GM12878 (cell line): ENCODE results near the gene TMIGD3. TPM values are rescaled to one million over a fixed set of nuclear protein-coding genes. Genes with fewer than 3 reads are reported as not detected.

Source experiments
- ATAC-seq: fragments of 200-7000 bp; cut with Tn5 transposase; 3 replicates; pipeline ENCODE4 v1.9.1; 2020; ENCODE audit warnings: mild to moderate bottlenecking, moderate library complexity
- BruUV-seq: library from RNA; stranded (reverse); fragments of 400-500 nt; replicated peaks from 2 replicates; lab custom pipeline; 2021; lab: Mats Ljungman, UMichigan
- CTCF ChIA-PET: fragments of 300-600 bp; sonication (Branson Sonifier 250); formaldehyde crosslinking; extraction: SDS; loops from one replicate; lab custom pipeline; 2021; ENCODE audit warnings: inconsistent platforms; lab: Yijun Ruan, JAX
- POLR2A ChIA-PET: fragments of 350-600 bp; formaldehyde crosslinking; extraction: SDS; loops from one replicate; lab custom pipeline; 2021; ENCODE audit warnings: inconsistent platforms; lab: Charles Lee
- RAD21 ChIA-PET: fragments of 300-600 bp; sonication (Branson Sonifier 250); formaldehyde crosslinking; loops from one replicate; lab custom pipeline; 2023; ENCODE audit warnings: antibody characterized with exemption; ENCODE audit not compliant: unreplicated experiment; lab: Charles Lee
- SMC1A ChIA-PET: fragments of 300-600 bp; sonication (Branson Sonifier 250); formaldehyde crosslinking; loops from one replicate; lab custom pipeline; 2023; ENCODE audit not compliant: unreplicated experiment, uncharacterized antibody; lab: Charles Lee
- DNase-seq: peaks from one replicate; pipeline ENCODE4 v3.0.0-alpha.2; 2011; ENCODE audit warnings: low read depth, low spot score
- FAIRE-seq: peaks from 3 replicates; lab custom pipeline; 2011; peaks lifted over from hg19 to GRCh38; lab: Jason Lieb, UNC
- H2AFZ ChIP-seq: 2 replicates; pipeline ENCODE4 v1.6.0; 2011; ENCODE audit warnings: low read depth, low read length, control low read depth; ENCODE audit not compliant: control insufficient read depth
- H3K27ac ChIP-seq: 2 replicates; pipeline ENCODE4 v1.5.1; 2011; ENCODE audit warnings: control low read depth; ENCODE audit not compliant: control insufficient read depth, insufficient read depth
- H3K27me3 ChIP-seq, 2 experiments: replicated peaks in 1 of 2; 2 replicates each; pipeline versions ENCODE4 v1.6.0 to v1.6.1; 2011; ENCODE audit warnings: low read length in 1 of 2; ENCODE audit not compliant: control insufficient read depth in 2 of 2, insufficient read depth in 2 of 2
- H3K36me3 ChIP-seq, 2 experiments: 2 replicates each; pipeline ENCODE4 v1.5.1; 2011; ENCODE audit warnings: low read length in 1 of 2; ENCODE audit not compliant: control insufficient read depth in 2 of 2, insufficient read depth in 2 of 2
- H3K4me1 ChIP-seq: 2 replicates; pipeline ENCODE4 v1.6.1; 2011; ENCODE audit warnings: mild to moderate bottlenecking, low read length, moderate library complexity, mixed read lengths; ENCODE audit not compliant: control insufficient read depth, insufficient read depth
- H3K4me2 ChIP-seq: 2 replicates; pipeline ENCODE4 v1.6.0; 2011; ENCODE audit warnings: control low read depth; ENCODE audit not compliant: control insufficient read depth, insufficient read depth
- H3K4me3 ChIP-seq: fragments of 200-600 bp; sonication (generic); 2 replicates; pipeline ENCODE4 v1.5.1; 2016
- H3K79me2 ChIP-seq: 2 replicates; pipeline ENCODE4 v1.6.0; 2011; ENCODE audit warnings: low read length; ENCODE audit not compliant: control insufficient read depth, insufficient read depth
- H3K9ac ChIP-seq: 2 replicates; pipeline ENCODE4 v1.8.0; 2011; ENCODE audit warnings: low read length, control low read depth, mixed read lengths; ENCODE audit not compliant: control insufficient read depth, insufficient read depth
- H3K9me3 ChIP-seq: replicated peaks from 3 replicates; pipeline ENCODE4 v1.5.1; 2011; ENCODE audit warnings: mild to moderate bottlenecking, low read length; ENCODE audit not compliant: control insufficient read depth, insufficient read depth
- H4K20me1 ChIP-seq: 2 replicates; pipeline ENCODE4 v1.6.0; 2011; ENCODE audit not compliant: control insufficient read depth, insufficient read depth
- ASH2L ChIP-seq: fragments of 300-600, 200-600 bp; sonication (generic); IDR thresholded peaks from 2 replicates; pipeline ENCODE4 v1.6.1; 2017; ENCODE audit warnings: low read depth, mild to moderate bottlenecking, borderline replicate concordance
- CHD4 ChIP-seq: fragments of 200-600 bp; sonication (generic); IDR thresholded peaks from 2 replicates; pipeline ENCODE4 v1.6.1; 2016; ENCODE audit warnings: mild to moderate bottlenecking
- EP300 ChIP-seq, 2 experiments: fragments of 150-350 bp in 1 of 2; IDR thresholded peaks; 2 replicates each; pipeline ENCODE4 v1.6.1; 2011 to 2012; ENCODE audit warnings: low read depth in 2 of 2, low read length in 2 of 2, borderline replicate concordance in 1 of 2, improper control_type of control experiment in 1 of 2, inconsistent platforms in 1 of 2; ENCODE audit not compliant: control insufficient read depth in 1 of 2
- HDAC2 ChIP-seq: fragments of 200-600 bp; sonication (generic); IDR thresholded peaks from 2 replicates; pipeline ENCODE4 v1.6.1; 2017
- JUNB ChIP-seq: IDR thresholded peaks from 2 replicates; pipeline ENCODE4 v1.6.1; 2016; ENCODE audit warnings: antibody characterized with exemption, mild to moderate bottlenecking
- NR2C1 ChIP-seq: fragments of 450-650 bp; IDR thresholded peaks from 2 replicates; pipeline ENCODE4 v1.6.1; 2017; ENCODE audit warnings: antibody characterized with exemption, mild to moderate bottlenecking, moderate library complexity
- NR2F1 ChIP-seq: fragments of 450-650 bp; conservative IDR thresholded peaks from 2 replicates; pipeline ENCODE4 v1.6.1; 2017; ENCODE audit warnings: mild to moderate bottlenecking
- POLR2A ChIP-seq: IDR thresholded peaks from 2 replicates; pipeline ENCODE4 v1.6.1; 2011; ENCODE audit warnings: low read depth, mild to moderate bottlenecking, low read length
- RCOR1 ChIP-seq: conservative IDR thresholded peaks from 2 replicates; pipeline ENCODE4 v1.6.1; 2012; ENCODE audit warnings: low read depth, low read length, improper control_type of control experiment
- SMAD5 ChIP-seq: IDR thresholded peaks from 2 replicates; pipeline ENCODE4 v1.6.1; 2016; ENCODE audit warnings: antibody characterized with exemption, low read depth
- YY1 ChIP-seq: IDR thresholded peaks from 2 replicates; pipeline ENCODE4 v1.6.1; 2011; ENCODE audit warnings: low read depth, mild to moderate bottlenecking, low read length
- whole genome bisulfite sequencing: methylation state at CpG from one replicate; pipeline ENCODE4 v1.1.6; 2016; ENCODE audit warnings: low lambda C conversion rate; ENCODE audit not compliant: insufficient replicate concordance, insufficient coverage; ENCODE audit errors: missing lambda C conversion rate; 5-methylcytosine and 5-hydroxymethylcytosine counted together
- in situ Hi-C: fragments of 300-500 bp; cut with MboI; formaldehyde crosslinking; loops from 9 replicates; pipeline ENCODE4 v1.14.3; 2018; ENCODE audit warnings: mixed read lengths
- intact Hi-C: fragments of 100-400 bp; cut with micrococcal nuclease; formaldehyde crosslinking; loops from one replicate; pipeline ENCODE4 v1.14.2; 2022; ENCODE audit not compliant: unreplicated experiment
- polyA plus RNA-seq, 11 experiments: library from polyadenylated mRNA; depleted of rRNA in 4 of 11; unstranded in 6 of 11; stranded (reverse) in 5 of 11; fragments of >200 nt; fragmentation: Nextera tagmentation in 4 of 11; fragmentation: Illumina TruSeq in 1 of 11; extraction: Ambion mirVana in 4 of 11; extraction: Trizol in 1 of 11; gene quantifications; 1 replicate in 1 of 11; 2 replicates in 10 of 11; pipeline versions ENCODE4 v1.2.1 to v1.2.3, GENCODE V29; 2011 to 2016; ENCODE audit warnings: inconsistent platforms in 2 of 11, missing spikeins in 2 of 11, low read depth in 1 of 11
- total RNA-seq, 4 experiments: library from RNA; depleted of rRNA in 3 of 4; stranded (reverse); fragments of >200 nt in 3 of 4; fragmentation: Illumina TruSeq in 1 of 4; extraction: Trizol in 1 of 4; gene quantifications; 2 replicates each; pipeline versions ENCODE4 v1.2.1 to v1.2.3, GENCODE V29; 2013 to 2021
- TF ChIP-seq, protein P1 (sequence below): fragments of 450-650 bp; IDR thresholded peaks from 2 replicates; pipeline ENCODE4 v1.6.1; 2016; ENCODE audit warnings: mild to moderate bottlenecking

TMIGD3 gene
- total and polyA plus RNA-seq, 10 of the 15 experiments (the other 5 are each of a cell fraction or from before 2014, with no cell fraction given) = 0.17 TPM; not detected in 9

DNA sequence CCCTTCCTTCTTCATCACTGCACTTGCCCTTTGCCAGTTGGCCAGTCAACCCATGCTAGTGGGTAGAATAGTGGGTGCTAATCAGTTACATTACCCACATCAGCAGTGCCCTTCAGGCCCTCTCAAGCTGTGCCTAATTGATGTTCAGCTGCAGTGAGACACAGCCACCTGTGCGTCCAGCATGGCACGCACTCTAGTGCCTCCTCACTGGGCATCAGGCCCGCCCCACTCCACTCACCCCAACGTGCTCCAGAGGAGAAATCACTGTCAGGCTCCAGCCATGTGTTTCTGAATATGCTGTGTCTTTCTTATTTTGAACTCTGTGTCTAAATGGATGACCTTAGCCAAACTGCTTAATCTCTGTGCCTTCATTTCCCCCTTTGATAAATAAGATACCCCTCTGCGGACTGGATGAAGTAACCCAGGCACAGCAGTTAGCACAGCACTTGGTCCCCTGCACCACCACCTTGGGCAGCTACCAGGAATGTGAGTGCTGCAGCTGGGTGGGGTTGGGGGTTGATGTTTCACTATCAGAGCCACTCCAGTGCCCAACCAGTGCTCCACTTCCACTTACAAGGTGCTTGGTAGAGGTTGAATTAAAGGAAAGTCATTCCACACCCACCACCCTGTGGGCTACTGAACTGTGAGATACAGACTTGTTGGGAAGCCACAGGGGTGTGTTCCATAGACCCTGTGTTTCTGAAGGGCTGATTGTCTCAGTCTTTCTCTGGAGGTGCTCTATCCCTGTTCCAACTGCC, 8.9 kb upstream of the TMIGD3 start:
- Histone ChIP-seq H3K27me3 (no peaks in the 10 kb centered on the region; a peak in 1 of 4 replicates), H3K9ac (no peak overlapping the region), H4K20me1 (no peaks in the 10 kb centered on the region), H3K4me3 (no peak overlapping the region), H3K9me3 (no peaks in the 10 kb centered on the region), H2AFZ (no peak overlapping the region), H3K27ac (no peak overlapping the region), H3K36me3 (no peaks in the 10 kb centered on the region), H3K79me2 (peaks cover 2% of the 10 kb centered on the region; the same call in 1 of the 2 replicates), H3K4me2 (no peak overlapping the region), H3K4me1 (peaks cover 40% of the 10 kb centered on the region)
- WGBS = 96% methylated on average over 5 of the region's 5 CpGs
- POLR2A ChIA-PET = interaction anchor here (0.6 kb wide), 1 partner anchor 297 kb away, joined by 6 read pairs; no protein-coding TSS in a partner anchor
- no TSS peak for BruUV-seq
- FAIRE-seq (no peak), ATAC-seq (no peak), DNase-seq (no peak)
- in situ Hi-C loops = loop anchor here (10.0 kb wide), 1 partner anchor 82 kb away; no protein-coding TSS in a partner anchor
- RAD21 ChIA-PET = no interaction called here
- intact Hi-C loops = no loop called here
- CTCF ChIA-PET = interaction anchor here (1.0 to 6.9 kb wide), 2 partner anchors 81 to 235 kb away, joined by 4 to 86 read pairs; no protein-coding TSS in a partner anchor
- TF ChIP-seq ASH2L (no peak), SMAD5 (no peak), RCOR1 (no peak), CHD4 (no peak), JUNB (no peak), NR2F1 (no peak), EP300 (IDR thresholded peaks at IDR 0.05; ENCODE audit: borderline replicate concordance in 1 of 2, control insufficient read depth in 1 of 2, low read depth in 2 of 2, low read length in 2 of 2) (no peak), HDAC2 (no peak), YY1 (no peak), POLR2A (no peak), NR2C1 (no peak)
- TF ChIP-seq, protein P1, sequence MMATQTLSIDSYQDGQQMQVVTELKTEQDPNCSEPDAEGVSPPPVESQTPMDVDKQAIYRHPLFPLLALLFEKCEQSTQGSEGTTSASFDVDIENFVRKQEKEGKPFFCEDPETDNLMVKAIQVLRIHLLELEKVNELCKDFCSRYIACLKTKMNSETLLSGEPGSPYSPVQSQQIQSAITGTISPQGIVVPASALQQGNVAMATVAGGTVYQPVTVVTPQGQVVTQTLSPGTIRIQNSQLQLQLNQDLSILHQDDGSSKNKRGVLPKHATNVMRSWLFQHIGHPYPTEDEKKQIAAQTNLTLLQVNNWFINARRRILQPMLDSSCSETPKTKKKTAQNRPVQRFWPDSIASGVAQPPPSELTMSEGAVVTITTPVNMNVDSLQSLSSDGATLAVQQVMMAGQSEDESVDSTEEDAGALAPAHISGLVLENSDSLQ = no peak
- SMC1A ChIA-PET = interaction anchor here (0.6 to 8.2 kb wide), 7 partner anchors 75 to 207 kb away, joined by 4 to 94 read pairs (median 5); partner anchors contain the start of gene RAP1A
